Daoy (cell line): ENCODE data around the gene SLC12A7. TPM values are rescaled to one million over a fixed set of nuclear protein-coding genes. Genes with fewer than 3 reads are reported as not detected.
"Not testable (repeated sequence)": the region's sequence is repeated elsewhere in the genome, so short reads cannot be mapped to it uniquely, and the experiment has no call there.

Source experiments
- DNase-seq: peaks from one replicate; pipeline ENCODE4 v3.0.0-alpha.2; 2015; ENCODE audit warnings: low read depth
- total RNA-seq: library from RNA; depleted of rRNA; stranded (reverse); fragments of >200 nt; shearing (Covaris generic); gene quantifications from 2 replicates; pipeline ENCODE4 v1.2.3, GENCODE V29; 2014

SLC12A7 gene
- total RNA-seq, 1 experiment from 2014 or later, result 3.0 TPM

- DNase-seq, result no peak
Observed at GRCh38 chr5:1140818-1141189, 28.9 kb upstream of the SLC12A7 start.

GRCh38 chr5:1140171-1140817, 28.4 kb upstream of the SLC12A7 start:
- DNase-seq, result peak; percentile 77

GRCh38 chr5:1139331-1140170, 27.7 kb upstream of the SLC12A7 start:
- DNase-seq, result peak; percentile 32

- DNase-seq, result no peak
Observed at GRCh38 chr5:1138445-1139245, 26.8 kb upstream of the SLC12A7 start.

- DNase-seq, result no peak
Observed at GRCh38 chr5:1137567-1138444, 25.9 kb upstream of the SLC12A7 start.

GRCh38 chr5:1136814-1137213, 25.0 kb upstream of the SLC12A7 start:
- no peak for DNase-seq

GRCh38 chr5:1135696-1136525, 24.0 kb upstream of the SLC12A7 start:
- DNase-seq, result no peak

GRCh38 chr5:1134478-1134877, 22.6 kb upstream of the SLC12A7 start:
- DNase-seq, result no peak

GRCh38 chr5:1133510-1134201, 21.8 kb upstream of the SLC12A7 start:
- no peak for DNase-seq

GRCh38 chr5:1133108-1133507, 21.2 kb upstream of the SLC12A7 start:
- DNase-seq, result no peak

GRCh38 chr5:1132570-1132969, 20.7 kb upstream of the SLC12A7 start:
- DNase-seq, result no peak

- DNase-seq, result no peak
Observed at GRCh38 chr5:1131726-1132125, 19.9 kb upstream of the SLC12A7 start.

- no peak for DNase-seq
Observed at GRCh38 chr5:1131191-1131621, 19.3 kb upstream of the SLC12A7 start.

GRCh38 chr5:1130218-1130946, 18.5 kb upstream of the SLC12A7 start:
- DNase-seq, result no peak

GRCh38 chr5:1129711-1130055, 17.8 kb upstream of the SLC12A7 start:
- no peak for DNase-seq

GRCh38 chr5:1128977-1129710, 17.3 kb upstream of the SLC12A7 start:
- DNase-seq, result no peak

GRCh38 chr5:1127959-1128785, 16.3 kb upstream of the SLC12A7 start:
- no peak for DNase-seq

- not testable (repeated sequence) for DNase-seq
Observed at GRCh38 chr5:1125695-1126094, 13.8 kb upstream of the SLC12A7 start.
